GM12872 (cell line): ENCODE measurements around the gene HNRNPC.

Experiments
- CTCF ChIP-seq: IDR thresholded peaks from 3 replicates; pipeline ENCODE4 v1.5.1; 2011; ENCODE audit warnings: low read depth, mild to moderate bottlenecking, low read length, moderate library complexity; ENCODE audit not compliant: insufficient read depth

HNRNPC gene

GRCh38 chr14:21244544-21244943 lies 24.7 kb downstream of the HNRNPC start:
- TF ChIP-seq CTCF: no peak

- TF ChIP-seq CTCF: peak; percentile 25; the same call in 1 of the 3 replicates
Observed at GRCh38 chr14:21241218-21241819, 27.9 kb downstream of the HNRNPC start.

GRCh38 chr14:21240417-21240816 lies 28.8 kb downstream of the HNRNPC start:
- no peak for TF ChIP-seq CTCF

- no peak for TF ChIP-seq CTCF
Observed at GRCh38 chr14:21238823-21239518, 30.3 kb downstream of the HNRNPC start.

- no peak for TF ChIP-seq CTCF
Observed at GRCh38 chr14:21236948-21237797, 32.1 kb downstream of the HNRNPC start.

GRCh38 chr14:21234112-21234511 lies 35.1 kb downstream of the HNRNPC start:
- TF ChIP-seq CTCF: no peak

- 0 out of 3 replicates have a peak, but pooled peaks have one; percentile 26 for TF ChIP-seq CTCF
Observed at GRCh38 chr14:21233457-21234076, 35.7 kb downstream of the HNRNPC start.
